ENCODE results near the gene SERPINA1.

- TF ChIP-seq CTCF (IDR thresholded peaks at IDR 0.05; ENCODE audit: low read length) (no peak), EZH2 (optimal IDR thresholded peaks at IDR 0.05; ENCODE audit: low read depth, low read length) (no peak), EZH2phosphoT487 (IDR thresholded peaks at IDR 0.05; ENCODE audit: low read length) (no peak)
Measured at GRCh38 chr14:94360945-94361565, 27.3 kb downstream of the SERPINA1 start.
